Trophoblast cell (in vitro differentiated cells and primary cell): ENCODE measurements around the gene TPR.

Experiments
- DNase-seq, 2 donors: peaks; one replicate each; pipeline ENCODE4 v3.0.0-alpha.2; 2016
- H2AFZ ChIP-seq: 2 replicates; pipeline ENCODE4 v1.6.1; 2013; ENCODE audit warnings: low read length, moderate library complexity, mild to moderate bottlenecking; ENCODE audit not compliant: insufficient read depth, poor library complexity
- H2AK5ac ChIP-seq: 2 replicates; pipeline ENCODE4 v1.6.1; 2013; ENCODE audit warnings: mild to moderate bottlenecking, low read length
- H2BK120ac ChIP-seq: 2 replicates; pipeline ENCODE4 v1.6.1; 2013; ENCODE audit warnings: low read length, mild to moderate bottlenecking, moderate library complexity; ENCODE audit not compliant: insufficient read depth, poor library complexity
- H2BK12ac ChIP-seq: 2 replicates; pipeline ENCODE4 v1.6.1; 2013; ENCODE audit warnings: mild to moderate bottlenecking, low read length, moderate library complexity
- H2BK5ac ChIP-seq: 2 replicates; pipeline ENCODE4 v1.6.1; 2013; ENCODE audit warnings: low read length, low read depth, moderate library complexity, mild to moderate bottlenecking; ENCODE audit not compliant: poor library complexity
- H3K14ac ChIP-seq: 2 replicates; pipeline ENCODE4 v1.6.1; 2013; ENCODE audit warnings: mild to moderate bottlenecking, low read length
- H3K18ac ChIP-seq: 2 replicates; pipeline ENCODE4 v1.6.1; 2013; ENCODE audit warnings: mild to moderate bottlenecking, low read length
- H3K23ac ChIP-seq: 2 replicates; pipeline ENCODE4 v1.6.1; 2013; ENCODE audit warnings: low read length
- H3K27ac ChIP-seq: 2 replicates; pipeline ENCODE4 v1.5.1; 2013; ENCODE audit warnings: low read depth, mild to moderate bottlenecking, inconsistent platforms, low read length, moderate library complexity
- H3K27me3 ChIP-seq: 2 replicates; pipeline ENCODE4 v1.6.1; 2013; ENCODE audit warnings: inconsistent platforms, mild to moderate bottlenecking, low read length, moderate library complexity; ENCODE audit not compliant: insufficient read depth
- H3K36me3 ChIP-seq, 2 experiments: 1 replicate in 1 of 2; 2 replicates in 1 of 2; pipeline ENCODE4 v1.6.1; 2013; ENCODE audit warnings: low read length in 2 of 2, mild to moderate bottlenecking in 2 of 2, moderate library complexity in 1 of 2; ENCODE audit not compliant: insufficient read depth in 2 of 2, control insufficient read depth in 1 of 2
- H3K4ac ChIP-seq: 2 replicates; pipeline ENCODE4 v1.6.1; 2013; ENCODE audit warnings: low read depth, mild to moderate bottlenecking, low read length, moderate library complexity
- H3K4me1 ChIP-seq, 2 experiments: 1 replicate in 1 of 2; 2 replicates in 1 of 2; pipeline ENCODE4 v1.6.1; 2013; ENCODE audit warnings: low read length in 2 of 2, mild to moderate bottlenecking in 2 of 2, moderate library complexity in 1 of 2; ENCODE audit not compliant: insufficient read depth in 2 of 2, control insufficient read depth in 1 of 2
- H3K4me2 ChIP-seq: 2 replicates; pipeline ENCODE4 v1.6.1; 2013; ENCODE audit warnings: inconsistent platforms, mild to moderate bottlenecking, low read length, moderate library complexity
- H3K4me3 ChIP-seq: 2 replicates; pipeline ENCODE4 v1.5.1; 2013; ENCODE audit warnings: mild to moderate bottlenecking, low read depth, low read length, inconsistent platforms
- H3K79me1 ChIP-seq: one replicate; pipeline ENCODE4 v1.6.1; 2013; ENCODE audit warnings: low read length
- H3K79me2 ChIP-seq: 2 replicates; pipeline ENCODE4 v1.6.1; 2013; ENCODE audit warnings: low read length, mild to moderate bottlenecking; ENCODE audit not compliant: control insufficient read depth, insufficient read depth, poor library complexity
- H3K9ac ChIP-seq: 2 replicates; pipeline ENCODE4 v1.6.1; 2013; ENCODE audit warnings: mild to moderate bottlenecking, low read length
- H3K9me3 ChIP-seq: 2 replicates; pipeline ENCODE4 v1.6.1; 2013; ENCODE audit warnings: low read depth, mild to moderate bottlenecking, control low read depth, inconsistent platforms, low read length; ENCODE audit not compliant: insufficient read depth
- H4K12ac ChIP-seq: 2 replicates; pipeline ENCODE4 v1.6.1; 2013; ENCODE audit warnings: low read depth, mild to moderate bottlenecking, low read length, moderate library complexity
- H4K8ac ChIP-seq: 2 replicates; pipeline ENCODE4 v1.6.1; 2013; ENCODE audit warnings: low read depth, mild to moderate bottlenecking, low read length, moderate library complexity
- H4K91ac ChIP-seq: one replicate; pipeline ENCODE4 v1.6.1; 2013; ENCODE audit warnings: low read depth, mild to moderate bottlenecking, low read length, moderate library complexity
- WGBS: extraction: QIAGEN DNeasy Blood & Tissue Kit; methylation state at CpG from one replicate; pipeline ENCODE4 v1.1.7; 2013; ENCODE audit warnings: missing lambda C conversion rate; ENCODE audit not compliant: insufficient read length, insufficient coverage; ENCODE audit errors: extremely low coverage; 5-methylcytosine and 5-hydroxymethylcytosine counted together

TPR gene

DNA sequence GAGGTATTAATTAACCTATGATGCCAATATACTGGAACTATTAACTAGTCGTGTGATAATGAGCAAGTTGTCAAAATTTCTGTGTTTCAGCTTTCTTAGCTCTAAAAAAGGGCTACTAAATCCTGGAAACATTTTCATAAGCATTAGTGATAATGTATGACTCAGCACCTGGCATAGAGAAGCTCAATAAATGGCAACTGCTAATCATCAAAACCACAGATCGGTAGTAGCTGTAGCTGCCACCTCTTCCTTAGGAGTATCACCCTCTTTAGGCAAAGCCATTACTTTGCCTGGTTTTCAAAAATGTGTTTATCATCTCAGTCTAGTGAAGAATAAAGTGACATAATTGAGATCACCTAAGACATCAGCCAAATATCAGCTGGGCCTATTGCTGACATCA, 75.5 kb downstream of the TPR start:
- H2BK12ac ChIP-seq, result no peak overlapping the region
- no peak overlapping the region for H3K4ac ChIP-seq
- no peak overlapping the region for H3K18ac ChIP-seq
- no peak overlapping the region for H3K23ac ChIP-seq
- no peak overlapping the region for H4K12ac ChIP-seq
- H3K79me2 ChIP-seq, result no peaks in the 10 kb centered on the region
- no peak overlapping the region for H3K27ac ChIP-seq
- H3K14ac ChIP-seq, result no peak overlapping the region
- H3K9ac ChIP-seq, result no peak overlapping the region
- no peaks in the 10 kb centered on the region for H3K36me3 ChIP-seq
- H4K8ac ChIP-seq, result no peak overlapping the region
- no CpG with 5 or more reads among the region's 2 CpGs for WGBS
- no peak overlapping the region for H3K4me2 ChIP-seq
- H2BK5ac ChIP-seq, result no peak overlapping the region
- no peaks in the 10 kb centered on the region for H3K79me1 ChIP-seq
- H3K4me1 ChIP-seq, result no peaks in the 10 kb centered on the region
- H2AK5ac ChIP-seq, result no peak overlapping the region
- H2AFZ ChIP-seq, result no peak overlapping the region
- no peaks in the 10 kb centered on the region for H3K9me3 ChIP-seq
- DNase-seq, result no peak
- no peak overlapping the region for H4K91ac ChIP-seq
- no peak overlapping the region for H3K4me3 ChIP-seq
- H3K27me3 ChIP-seq, result no peaks in the 10 kb centered on the region
- H2BK120ac ChIP-seq, result no peak overlapping the region

DNA sequence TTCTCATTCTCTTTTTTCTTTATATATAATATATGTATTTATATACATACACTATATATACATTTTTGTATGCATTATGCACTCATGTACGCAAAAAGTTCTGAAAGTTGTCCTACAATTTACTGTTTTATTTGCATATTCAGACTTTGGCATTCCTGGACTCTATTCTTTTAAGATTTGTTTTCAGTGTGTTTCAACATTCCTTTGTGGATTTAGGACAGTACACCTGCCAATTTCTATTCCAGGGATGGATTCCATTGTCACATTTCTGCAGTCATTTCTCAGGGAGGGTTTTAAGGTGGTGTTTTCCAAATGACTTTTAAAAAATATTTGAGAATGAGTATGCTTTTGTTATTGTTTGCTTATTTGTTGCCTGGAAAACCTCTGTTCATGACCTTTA, 76.2 kb downstream of the TPR start:
- Histone ChIP-seq H2BK120ac (no peak overlapping the region), H3K18ac (no peak overlapping the region), H3K79me2 (no peaks in the 10 kb centered on the region), H3K4me3 (no peak overlapping the region), H3K27ac (no peak overlapping the region), H3K27me3 (no peaks in the 10 kb centered on the region), H4K91ac (no peak overlapping the region), H2AK5ac (no peak overlapping the region), H2AFZ (no peak overlapping the region), H3K9me3 (no peaks in the 10 kb centered on the region), H3K79me1 (no peaks in the 10 kb centered on the region), H4K8ac (no peak overlapping the region), H2BK5ac (no peak overlapping the region), H3K4me1 (no peaks in the 10 kb centered on the region), H3K23ac (no peak overlapping the region), H3K14ac (no peak overlapping the region), H3K4ac (no peak overlapping the region), H3K9ac (no peak overlapping the region), H3K4me2 (no peak overlapping the region), H2BK12ac (no peak overlapping the region), H3K36me3 (no peaks in the 10 kb centered on the region), H4K12ac (no peak overlapping the region)
- no peak for DNase-seq
- WGBS, result no CpG with 5 or more reads among the region's 1 CpG

DNA sequence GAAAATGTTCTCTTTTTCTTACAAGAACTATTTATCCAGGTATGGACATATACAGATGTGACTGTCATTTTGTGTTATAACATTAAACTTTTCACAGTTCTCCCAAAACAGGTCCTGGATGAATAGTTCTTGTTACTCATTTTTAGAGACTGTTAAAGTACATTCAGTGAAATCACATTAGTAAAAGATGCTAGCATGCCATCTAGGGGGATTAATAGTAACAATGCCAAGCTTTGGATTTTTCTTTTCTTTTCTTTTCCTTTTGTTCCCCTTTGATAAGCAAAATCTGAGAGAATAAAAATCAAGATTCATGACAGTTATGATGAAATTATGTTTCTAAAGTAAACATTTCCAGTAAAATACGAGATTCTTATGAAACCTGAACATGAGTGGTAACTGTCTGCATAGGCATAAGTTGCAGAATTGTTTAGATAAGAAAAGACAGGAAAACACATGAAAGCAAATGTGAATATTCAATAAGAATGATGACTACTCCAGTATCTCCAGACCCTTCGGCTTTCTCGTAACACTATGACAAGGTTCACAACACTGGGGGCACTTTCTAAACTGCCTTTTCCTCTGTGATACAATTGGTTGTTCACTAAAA, 77.5 kb downstream of the TPR start:
- H3K79me2 ChIP-seq, result no peaks in the 10 kb centered on the region
- no peak overlapping the region for H2BK120ac ChIP-seq
- H3K4me3 ChIP-seq, result no peak overlapping the region
- H4K12ac ChIP-seq, result no peak overlapping the region
- H3K36me3 ChIP-seq, result no peaks in the 10 kb centered on the region
- H4K8ac ChIP-seq, result no peak overlapping the region
- no CpG with 5 or more reads among the region's 3 CpGs for WGBS
- peaks cover 1% of the 10 kb centered on the region for H3K79me1 ChIP-seq
- H2BK12ac ChIP-seq, result no peak overlapping the region
- H2BK5ac ChIP-seq, result no peak overlapping the region
- H3K27me3 ChIP-seq, result no peaks in the 10 kb centered on the region
- H3K18ac ChIP-seq, result no peak overlapping the region
- H3K4me1 ChIP-seq, result no peaks in the 10 kb centered on the region
- no peak overlapping the region for H3K14ac ChIP-seq
- H2AFZ ChIP-seq, result no peak overlapping the region
- no peaks in the 10 kb centered on the region for H3K9me3 ChIP-seq
- no peak overlapping the region for H3K4me2 ChIP-seq
- H3K4ac ChIP-seq, result no peak overlapping the region
- H4K91ac ChIP-seq, result no peak overlapping the region
- no peak overlapping the region for H3K9ac ChIP-seq
- DNase-seq, result no peak
- no peak overlapping the region for H3K27ac ChIP-seq
- H3K23ac ChIP-seq, result no peak overlapping the region
- H2AK5ac ChIP-seq, result no peak overlapping the region

GRCh38 chr1:186295980-186296379, 79.1 kb downstream of the TPR start, which contains the start of gene PRG4:
PRG4 (plus strand) TSS chr1:186296279.
- Histone ChIP-seq H2AK5ac (no peak within 1 kb of the TSS), H4K8ac (no peak within 1 kb of the TSS), H2AFZ (no peak within 1 kb of the TSS), H3K4ac (no peak within 1 kb of the TSS), H3K14ac (no peak within 1 kb of the TSS), H3K23ac (no peak within 1 kb of the TSS), H3K4me3 (no peak within 1 kb of the TSS), H4K91ac (no peak within 1 kb of the TSS), H3K4me2 (no peak within 1 kb of the TSS), H3K18ac (no peak within 1 kb of the TSS), H4K12ac (no peak within 1 kb of the TSS), H3K79me2 (no peaks in the 10 kb centered on the region), H3K27me3 (no peaks in the 10 kb centered on the region), H2BK12ac (no peak within 1 kb of the TSS), H2BK5ac (no peak within 1 kb of the TSS), H3K9me3 (no peaks in the 10 kb centered on the region), H3K4me1 (no peaks in the 10 kb centered on the region), H3K9ac (no peak within 1 kb of the TSS), H3K79me1 (peaks cover 1% of the 10 kb centered on the region), H3K27ac (no peak within 1 kb of the TSS), H2BK120ac (no peak within 1 kb of the TSS), H3K36me3 (no peaks in the 10 kb centered on the region)
- no CpG with 5 or more reads among the region's 3 CpGs for WGBS
- no peak for DNase-seq
